HG03097 (cell line): ENCODE results near the gene GPR137B.
A peak's percentile ranks its signal among the peaks of the same experiment; 100 is the strongest.

Source experiments
- ATAC-seq: cut with Tn5 transposase; IDR thresholded peaks from one replicate; pipeline ENCODE4 v1.9.1; 2021; ENCODE audit not compliant: unreplicated experiment, low FRiP score

GPR137B gene

DNA sequence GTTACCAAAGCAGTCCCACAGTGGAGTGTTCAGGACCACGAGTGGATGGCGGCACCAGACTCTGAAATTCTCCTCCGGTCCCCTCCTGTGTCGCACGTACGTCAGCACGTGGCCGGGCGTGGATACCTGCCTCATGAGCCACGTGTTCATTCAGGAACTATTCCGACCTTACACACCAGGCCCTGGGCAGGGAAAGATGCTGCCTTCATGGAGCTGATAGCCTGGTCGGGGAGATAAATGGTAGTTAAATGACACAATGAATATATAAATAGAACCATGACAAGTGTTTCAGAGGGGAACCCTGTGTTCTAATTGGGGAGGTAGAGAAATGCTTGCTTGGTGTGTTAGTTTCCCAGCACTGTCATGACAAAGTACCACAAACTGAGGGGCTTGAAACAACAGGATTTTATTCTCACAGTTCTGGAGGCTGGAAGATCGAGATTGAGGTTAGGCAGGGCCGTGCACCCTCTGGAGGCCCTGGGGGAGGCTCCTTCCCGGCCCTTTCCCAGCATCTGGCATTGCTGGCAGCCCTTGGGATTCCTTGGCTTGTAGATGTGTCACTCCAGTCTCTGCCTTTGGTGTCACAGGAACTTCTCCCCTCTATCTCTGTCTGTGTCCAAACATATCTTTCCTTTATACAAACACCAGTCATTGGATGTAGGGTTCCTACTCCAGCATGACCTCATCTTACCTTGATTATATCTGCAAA, 28.9 kb upstream of the GPR137B start:
- ATAC-seq, result no peak

DNA sequence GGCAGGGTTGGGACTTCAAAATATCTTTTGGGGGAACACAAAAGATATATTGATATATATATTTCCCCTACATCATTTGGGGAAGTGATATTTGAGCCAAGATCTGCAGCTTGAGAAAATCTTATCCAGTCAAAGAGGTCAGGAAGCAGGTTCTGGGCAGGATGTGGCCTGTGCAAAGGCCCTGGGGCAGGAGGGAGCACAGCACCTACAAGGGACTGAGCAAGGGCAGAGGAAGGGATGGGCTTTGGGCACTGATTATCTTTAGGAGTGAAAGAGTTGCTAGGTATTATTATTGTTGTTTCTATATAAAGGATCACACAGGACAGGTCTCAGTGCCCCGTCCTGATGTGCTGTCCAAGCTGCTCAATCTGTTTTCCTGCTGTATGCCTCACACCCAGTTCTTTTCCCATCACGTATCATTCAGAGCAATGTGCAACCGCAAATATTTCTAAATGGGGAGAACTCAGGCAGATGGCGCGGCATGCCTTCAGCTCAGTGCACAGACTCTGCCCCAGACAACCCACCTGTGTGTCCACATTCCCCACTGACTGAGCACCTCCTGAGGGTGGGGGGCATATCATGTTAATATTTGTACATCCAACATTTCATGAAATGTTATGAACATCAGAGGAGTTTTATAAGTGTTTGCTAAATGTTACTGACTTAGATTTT, 28.1 kb upstream of the GPR137B start:
- ATAC-seq, result no peak

DNA sequence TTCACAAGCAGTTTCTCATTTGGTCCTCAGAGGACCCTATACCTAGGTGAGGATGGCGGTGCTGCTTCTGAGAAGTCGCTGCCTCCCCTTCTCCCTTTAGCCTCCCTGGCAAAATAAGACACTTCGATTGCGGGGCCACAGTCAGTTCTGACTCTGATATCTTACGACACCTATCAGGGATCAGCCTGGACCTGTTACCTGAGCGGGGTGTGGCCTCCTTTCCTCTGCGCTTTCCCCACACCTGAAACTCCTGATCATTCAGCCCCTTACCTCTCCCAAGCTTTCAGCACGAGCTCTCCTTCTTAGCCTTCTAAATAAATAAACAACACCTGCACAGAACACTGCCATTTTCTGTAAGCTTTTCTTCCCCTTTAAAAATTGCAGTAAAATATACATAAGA, 24.6 kb upstream of the GPR137B start:
- ATAC-seq, result no peak

DNA sequence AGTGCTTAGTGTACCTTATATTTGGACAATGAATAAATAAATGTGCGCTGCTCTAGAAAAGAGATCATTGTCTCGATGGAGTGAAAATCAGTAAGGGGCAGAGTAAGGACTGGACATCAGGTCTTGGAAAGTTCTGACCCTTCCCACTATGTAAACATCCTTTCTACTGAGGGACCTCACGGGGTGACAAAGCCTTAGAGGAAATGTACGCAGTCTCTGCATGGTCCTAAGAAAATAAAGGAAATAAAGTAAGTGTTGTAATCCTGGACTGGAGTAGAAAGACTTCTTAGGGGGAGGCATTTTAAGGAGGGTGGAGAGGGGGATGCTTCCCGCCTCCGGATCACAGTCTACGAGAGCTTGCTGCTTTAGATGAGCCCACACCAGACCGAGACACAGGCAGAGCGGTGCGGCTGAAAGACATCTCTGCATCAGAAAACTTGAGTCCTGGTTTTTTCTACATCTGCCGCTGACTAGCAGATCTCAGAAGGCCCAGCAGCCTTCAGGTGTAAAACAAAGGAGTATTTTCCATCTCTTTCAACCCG, 22.3 kb upstream of the GPR137B start:
- no peak for ATAC-seq

DNA sequence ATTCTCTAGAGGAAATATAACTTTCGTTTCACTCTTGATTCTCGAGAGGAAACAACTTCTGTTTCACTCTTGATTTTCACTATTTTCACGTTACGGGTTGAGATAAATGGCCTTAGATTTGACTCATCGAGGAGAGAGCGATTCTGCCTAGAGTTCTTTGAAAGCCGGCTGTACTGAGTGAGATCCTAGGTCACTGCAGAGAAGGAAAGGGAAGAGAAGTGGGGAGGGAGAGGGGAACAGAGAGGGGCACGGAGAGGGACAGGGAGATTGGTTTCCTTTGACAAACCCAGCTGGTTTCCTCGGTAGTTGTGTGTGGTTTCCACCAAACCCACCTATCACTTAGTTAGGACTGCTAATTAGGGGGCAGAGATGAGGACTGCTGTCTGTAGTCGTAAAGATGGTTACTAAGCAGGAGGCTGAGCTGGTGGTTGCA, 21.6 kb upstream of the GPR137B start:
- ATAC-seq, result peak; percentile 63

DNA sequence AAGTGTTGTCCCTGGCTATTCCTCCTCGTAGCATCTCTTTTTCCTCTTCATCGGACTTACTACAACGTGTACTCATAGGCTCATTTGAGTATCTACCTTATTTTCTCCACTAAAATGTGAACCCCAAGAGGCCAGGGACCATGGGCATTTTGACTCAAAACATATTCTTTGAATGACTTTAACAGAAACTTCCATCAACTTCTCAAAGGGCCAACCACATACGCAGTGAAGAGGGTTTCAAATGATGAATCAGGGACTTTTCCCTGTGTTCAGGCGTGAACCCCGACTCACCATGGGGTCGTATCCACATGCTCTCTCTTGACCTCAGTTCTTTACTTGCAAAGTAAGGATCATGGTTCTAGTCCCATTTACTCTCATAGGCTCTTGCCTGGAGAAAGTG, 20.2 kb upstream of the GPR137B start:
- ATAC-seq, result no peak

DNA sequence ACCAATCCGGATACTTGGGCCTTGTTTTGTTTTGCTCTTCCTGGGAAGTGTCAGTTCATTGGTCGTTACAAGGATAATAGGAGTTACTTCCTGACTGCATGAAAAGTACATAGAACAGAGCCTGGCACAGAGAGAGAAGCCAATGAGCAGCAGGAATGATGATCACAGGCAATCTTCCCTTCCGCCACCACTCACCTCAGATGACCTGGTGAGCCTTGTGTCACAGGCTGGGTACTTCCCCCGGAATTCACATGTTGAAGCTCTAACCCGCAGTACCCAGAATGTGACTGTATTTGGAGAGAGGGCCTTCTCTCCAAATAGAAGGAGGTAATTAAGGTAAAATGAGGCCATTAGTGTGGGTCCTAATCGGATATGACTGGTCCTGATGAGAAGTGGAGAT, 18.8 kb upstream of the GPR137B start:
- ATAC-seq, result no peak

DNA sequence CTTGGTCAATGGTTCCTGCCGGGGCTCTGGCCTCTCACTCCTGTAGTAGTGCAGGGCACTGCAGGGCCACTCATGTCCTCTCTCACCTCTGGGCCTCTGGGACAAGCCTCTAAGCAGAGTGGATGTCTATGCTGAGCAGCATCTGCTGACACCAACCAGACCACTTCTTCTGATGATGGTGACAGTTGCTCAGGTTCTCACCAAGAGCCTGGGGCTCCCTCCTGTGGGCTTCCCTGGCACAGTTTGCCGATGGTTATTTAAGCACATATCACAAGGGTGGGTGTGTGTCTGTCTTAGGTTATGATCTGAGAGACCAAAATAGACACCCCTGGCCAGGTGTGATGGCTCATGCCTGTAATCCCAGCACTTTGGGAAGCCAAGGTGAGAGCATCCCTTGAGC, 17.4 kb upstream of the GPR137B start:
- no peak for ATAC-seq

DNA sequence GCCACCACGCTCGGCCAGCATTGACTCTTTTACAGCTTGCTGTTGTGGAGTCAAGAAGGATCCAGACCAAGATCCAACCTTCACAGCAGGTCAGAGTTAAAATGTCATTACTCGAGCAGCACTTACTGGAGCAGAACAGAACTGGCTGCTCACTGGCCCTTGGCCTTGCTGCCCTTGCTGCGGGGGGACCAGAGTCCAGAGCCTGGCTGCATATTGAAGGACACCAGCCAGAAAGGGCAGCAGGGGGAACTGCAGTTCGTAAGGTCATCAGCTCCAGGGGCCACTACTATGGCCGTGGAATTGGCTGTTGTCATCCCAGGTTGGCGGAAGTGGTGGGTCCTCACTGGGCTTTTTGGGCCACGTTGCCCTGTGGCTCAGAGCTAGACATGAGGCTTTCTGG, 15.3 kb upstream of the GPR137B start:
- no peak for ATAC-seq

DNA sequence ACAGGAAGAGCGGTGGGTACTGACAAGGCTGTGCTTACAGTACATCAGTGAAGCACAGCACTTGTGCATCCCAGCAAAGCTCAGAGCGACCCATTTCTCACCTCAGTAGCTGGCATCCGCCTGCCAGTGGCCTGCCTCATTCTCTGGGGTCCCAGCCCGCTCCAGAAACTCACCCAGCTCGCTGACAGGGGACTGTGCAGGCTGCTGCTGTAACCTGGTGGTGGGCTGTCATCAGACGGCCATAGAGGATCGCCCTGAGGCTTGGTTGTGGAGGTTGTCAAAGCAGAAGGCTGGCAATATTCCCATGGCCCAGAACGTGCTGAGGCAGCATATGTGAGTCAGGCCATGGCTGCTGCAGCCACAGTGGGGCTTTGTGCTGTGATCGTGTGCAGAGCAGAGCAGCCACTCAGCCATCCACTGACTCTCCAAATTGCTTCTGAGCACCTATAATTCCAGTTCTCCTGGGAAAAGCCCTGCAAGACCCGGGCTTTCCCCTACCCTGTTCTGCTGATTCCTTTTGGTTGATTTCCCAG, 13.6 kb upstream of the GPR137B start:
- no peak for ATAC-seq

DNA sequence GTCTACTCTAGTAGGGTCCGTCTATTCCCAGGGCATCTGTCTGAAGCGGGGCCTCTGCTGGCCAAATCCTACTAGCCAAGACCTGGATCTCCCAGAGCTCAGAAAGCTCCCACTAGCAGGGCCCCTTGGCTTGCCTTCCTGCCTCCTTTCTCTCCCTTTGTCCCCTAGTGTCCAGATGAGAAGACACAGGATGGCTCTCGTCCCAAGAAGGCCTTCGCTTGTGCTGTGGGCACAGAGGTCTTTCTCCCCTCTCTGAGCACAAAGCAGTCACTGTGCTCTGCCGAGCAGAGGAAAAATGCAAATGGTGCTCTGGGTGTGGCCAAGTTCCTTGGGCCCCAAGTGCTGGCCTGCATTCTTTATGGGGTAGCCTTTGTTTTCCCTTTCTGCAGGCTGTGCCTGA, 13.0 kb upstream of the GPR137B start:
- ATAC-seq, result no peak

DNA sequence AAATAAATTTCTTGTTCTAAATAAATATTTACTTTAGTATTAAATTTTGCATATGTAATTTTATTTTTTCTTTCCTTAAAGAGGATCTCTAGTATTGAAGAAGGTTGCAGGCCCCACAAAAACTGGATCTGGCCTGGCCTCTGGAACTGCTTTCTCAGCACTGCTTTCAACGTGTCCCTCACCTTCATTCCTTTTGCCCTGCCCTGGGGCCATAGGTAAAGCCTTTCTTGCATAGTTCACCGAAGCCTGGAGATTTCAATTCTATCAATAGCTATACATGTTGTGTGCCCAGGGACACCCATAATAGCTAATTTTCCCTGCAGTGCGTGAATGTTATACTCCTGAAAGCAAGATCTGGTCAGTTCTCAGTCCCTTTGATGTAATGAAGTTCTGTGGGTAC, 12.0 kb upstream of the GPR137B start:
- ATAC-seq, result no peak

DNA sequence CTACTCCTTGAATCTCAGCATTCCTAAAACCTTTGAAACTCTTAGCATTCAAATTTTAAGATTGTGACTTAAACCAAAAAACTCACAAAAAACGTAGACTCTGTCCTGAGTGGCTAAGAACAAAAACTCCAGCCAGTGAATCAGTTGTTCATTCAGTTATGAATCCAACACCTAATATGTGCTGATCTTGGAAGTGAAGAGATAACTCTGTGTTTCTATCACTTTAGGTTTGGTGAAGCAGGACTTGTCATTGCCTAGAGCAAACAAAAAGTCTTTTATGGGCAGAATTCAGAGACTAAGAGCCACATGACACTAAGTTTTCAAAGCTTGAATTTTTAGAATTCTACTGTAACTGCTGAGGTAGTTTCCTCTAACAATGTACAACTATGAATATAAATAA, 10.4 kb upstream of the GPR137B start:
- ATAC-seq, result no peak

DNA sequence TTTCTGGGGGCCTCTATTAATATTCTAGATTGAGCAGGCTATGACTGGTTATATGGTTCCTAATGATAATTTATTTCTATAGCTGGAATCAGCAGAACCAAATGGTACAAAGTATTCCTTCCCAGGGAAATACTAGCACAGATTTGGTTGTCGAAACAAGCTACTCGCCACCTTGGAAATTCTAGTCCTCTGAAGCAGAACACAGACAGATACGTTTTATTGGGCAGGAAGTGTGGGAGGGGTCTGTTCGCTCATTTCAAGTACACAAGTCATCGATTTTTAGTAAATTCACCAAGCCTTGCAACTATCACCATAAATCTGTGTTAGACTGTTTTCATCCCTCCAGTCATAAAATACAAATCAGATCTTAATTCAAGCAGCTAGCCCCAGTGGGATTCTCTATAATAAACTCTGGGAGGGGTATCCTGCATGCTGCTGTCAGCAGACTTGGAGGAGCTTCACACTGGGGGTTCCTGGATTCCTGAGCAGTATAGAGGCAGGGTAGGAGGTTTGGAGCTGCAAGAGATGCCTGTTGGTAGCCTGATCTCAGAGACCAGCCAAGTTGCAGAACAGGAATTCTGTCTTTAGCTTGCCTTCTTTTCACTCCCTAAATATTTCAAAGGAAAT, 9.8 kb upstream of the GPR137B start:
- no peak for ATAC-seq

DNA sequence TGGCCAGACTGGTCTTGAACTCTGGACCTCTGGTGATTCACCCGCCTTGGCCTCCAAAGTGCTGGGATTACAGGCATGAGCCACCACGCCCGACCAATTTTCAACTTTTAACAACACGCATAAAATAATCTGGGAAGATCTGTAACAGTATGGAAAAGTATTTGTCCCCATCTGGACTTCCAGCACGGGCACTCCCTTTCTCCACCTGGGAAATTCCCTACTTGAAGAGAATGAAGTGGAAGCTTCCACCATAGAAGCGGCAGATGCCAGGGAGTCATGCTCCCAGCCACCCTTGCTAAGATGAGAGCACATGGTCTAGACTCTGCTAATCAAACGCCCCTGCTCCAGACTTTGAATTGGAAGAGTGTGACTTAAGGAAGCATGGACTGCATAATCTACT, 9.0 kb upstream of the GPR137B start:
- no peak for ATAC-seq

DNA sequence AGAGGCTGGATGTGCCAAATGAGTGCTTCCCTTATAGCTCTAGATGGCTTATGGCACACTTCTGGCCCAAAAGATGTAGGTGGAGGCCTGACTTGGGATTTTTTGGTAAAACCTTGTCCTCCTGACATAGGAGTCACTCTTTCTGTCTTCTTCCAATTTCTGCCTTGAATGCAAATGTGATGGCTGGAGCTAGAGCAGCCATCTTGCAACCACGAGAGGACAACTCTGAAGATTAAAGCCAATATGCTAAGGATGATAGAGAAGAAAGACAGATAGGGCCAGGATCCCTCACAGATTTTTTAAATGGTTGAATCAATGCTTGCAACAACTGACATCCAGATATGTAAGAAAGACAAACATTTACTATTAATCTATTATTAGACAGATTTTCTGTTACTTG, 8.5 kb upstream of the GPR137B start:
- ATAC-seq, result no peak

DNA sequence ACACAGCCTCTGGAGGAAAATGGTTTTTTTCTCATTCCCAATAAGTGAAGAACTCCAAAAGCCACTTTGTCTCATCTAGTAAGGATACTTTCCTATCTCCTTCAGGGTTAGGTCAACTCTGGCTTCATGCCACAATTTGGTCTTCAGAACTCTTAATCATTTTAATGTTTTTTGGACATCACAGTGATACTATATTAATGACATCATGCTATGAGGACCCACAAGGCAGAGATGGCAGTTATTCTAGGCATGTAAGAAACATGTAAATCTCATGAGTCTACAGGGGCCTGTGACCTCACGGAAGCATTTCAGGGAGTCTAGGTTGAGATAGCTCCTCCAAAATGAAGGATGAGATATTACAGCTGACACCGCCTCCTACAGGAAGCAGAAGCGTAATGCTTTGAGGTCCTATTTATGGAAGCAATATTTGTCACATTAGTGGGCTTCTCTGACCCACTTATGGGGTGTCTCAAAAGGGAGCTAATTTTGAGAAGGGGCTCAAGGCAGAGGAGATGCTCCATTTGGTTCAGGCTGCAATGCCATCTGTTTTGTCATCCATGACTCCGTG, 5.0 kb upstream of the GPR137B start:
- no peak for ATAC-seq

DNA sequence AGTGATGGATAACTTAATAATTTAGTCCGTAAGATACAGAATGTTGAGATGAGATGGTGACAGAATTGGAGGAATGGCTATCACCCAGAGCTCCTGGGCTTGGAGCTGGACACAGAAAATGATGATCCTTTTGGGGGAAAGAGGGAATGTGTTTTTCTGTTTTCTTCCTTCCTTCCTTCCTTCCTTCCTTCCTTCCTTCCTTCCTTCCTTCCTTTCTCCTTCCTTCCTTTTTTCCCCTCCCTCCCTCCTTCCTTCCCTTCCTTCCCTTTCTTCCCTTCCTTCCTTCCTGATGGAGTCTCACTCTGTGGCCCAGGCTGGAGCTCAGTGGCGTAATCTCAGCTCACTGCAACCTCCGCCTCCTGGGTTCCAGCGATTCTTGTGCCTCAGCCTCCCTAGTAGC, 2.8 kb upstream of the GPR137B start:
- ATAC-seq, result no peak

DNA sequence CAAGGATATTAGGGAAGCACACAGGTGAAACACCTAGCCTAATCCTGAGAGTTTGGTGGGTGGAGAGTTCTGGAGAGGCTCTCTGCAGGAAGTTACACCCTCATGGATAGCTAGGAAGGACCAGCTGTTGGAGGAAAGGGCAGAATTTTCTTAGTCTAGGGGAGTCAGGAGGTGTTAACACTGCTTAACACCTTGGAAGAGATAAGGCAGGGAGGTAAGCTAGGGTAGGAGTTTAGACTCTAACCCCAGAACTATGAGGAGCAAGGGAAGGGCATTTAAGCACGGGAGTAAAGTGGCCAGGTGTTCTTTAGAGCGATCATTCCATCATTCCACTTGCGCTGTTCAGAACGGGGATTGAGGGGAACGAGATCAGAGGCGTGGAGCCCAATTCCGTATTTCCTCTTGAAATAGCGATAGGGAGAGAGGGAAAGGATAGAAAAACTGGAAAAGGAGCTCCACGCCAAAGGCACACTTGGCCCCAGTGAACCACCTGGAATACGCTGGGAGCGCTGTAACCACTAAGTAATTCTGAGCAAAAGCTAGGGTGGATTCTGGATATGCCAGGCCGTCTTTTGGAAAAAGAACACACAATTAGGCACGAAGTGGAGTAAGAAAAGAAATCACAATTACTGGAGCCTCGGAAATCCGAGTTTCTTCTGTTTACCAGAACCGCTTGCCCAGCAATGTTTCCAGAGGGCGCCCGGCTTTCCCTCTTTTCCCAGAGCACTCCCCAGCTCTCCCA, 1.5 kb upstream of the GPR137B start:
- no peak for ATAC-seq

DNA sequence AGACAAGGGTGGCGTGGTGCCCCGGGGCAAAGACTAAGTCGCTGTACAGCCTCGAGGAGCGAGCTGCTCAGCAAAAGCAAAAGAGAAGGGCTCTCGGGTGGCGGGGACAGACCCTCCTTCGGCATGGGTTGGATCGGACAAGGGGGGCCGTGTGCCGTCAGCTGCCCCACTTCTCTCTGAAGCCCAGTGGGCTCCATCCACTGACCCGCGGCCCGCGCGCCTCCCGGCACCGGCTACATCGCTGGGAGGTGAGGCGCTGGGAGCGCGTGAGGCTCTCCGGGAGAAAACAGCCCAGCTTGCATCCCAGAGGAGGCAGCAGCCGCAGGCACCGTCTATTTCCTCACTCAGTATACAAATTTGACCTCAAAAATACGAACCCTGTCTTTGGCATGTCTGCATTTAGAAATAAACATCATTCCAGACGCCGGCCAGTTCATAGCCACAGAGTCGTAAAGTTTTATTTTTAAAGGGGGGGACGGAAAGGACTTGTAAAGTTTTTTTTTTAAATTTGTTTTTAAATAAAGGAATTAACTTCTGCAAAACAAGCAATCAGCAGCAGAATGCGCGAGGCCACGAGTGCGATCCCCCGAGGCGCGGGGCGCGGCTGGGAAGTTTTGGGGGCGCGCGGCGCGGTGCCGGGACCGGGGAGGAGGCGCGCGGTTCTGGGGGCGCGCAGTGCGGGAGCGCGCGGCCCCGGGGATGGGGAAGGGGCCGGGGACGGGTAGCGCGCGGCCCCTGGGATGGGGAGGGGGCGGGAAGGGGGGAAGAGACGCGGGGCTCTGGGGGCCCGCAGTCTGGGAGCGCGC, 689 bp upstream of the GPR137B start:
- ATAC-seq, result no peak
